Vagina (tissue), 2 donors: Measurements from ENCODE around the gene TNKS1BP1. TPM values are rescaled to one million over a fixed set of nuclear protein-coding genes. Genes with fewer than 3 reads are reported as not detected.

Experiments
- DNase-seq, 2 donors: peaks; one replicate each; pipeline ENCODE4 v3.0.0-alpha.2; 2017; ENCODE audit errors: extremely low spot score in 2 of 2
- H3K27ac ChIP-seq: fragments of 200-600 bp; sonication (generic); one replicate; pipeline ENCODE4 v1.5.1; 2019
- H3K27me3 ChIP-seq: fragments of 200-600 bp; sonication (generic); one replicate; pipeline ENCODE4 v1.5.1; 2019
- H3K36me3 ChIP-seq, 2 donors: fragments of 200-600 bp; sonication (generic); one replicate each; pipeline ENCODE4 v1.5.1; 2017 to 2019
- H3K4me1 ChIP-seq: fragments of 200-600 bp; sonication (generic); one replicate; pipeline ENCODE4 v1.5.1; 2019
- H3K4me3 ChIP-seq, 2 donors: fragments of 200-600 bp; sonication (generic); 1 replicate in 1 of 2; 2 replicates in 1 of 2; pipeline ENCODE4 v1.5.1; 2016 to 2019
- H3K9me3 ChIP-seq: fragments of 200-600 bp; sonication (generic); one replicate; pipeline ENCODE4 v1.5.1; 2019
- CTCF ChIP-seq, 3 experiments: fragments of 450-650 bp in 2 of 3; fragments of 200-600 bp in 1 of 3; sonication (generic) in 1 of 3; IDR thresholded peaks; one replicate each; pipeline ENCODE4 v1.5.1; 2017 to 2019; ENCODE audit warnings: antibody characterized with exemption in 3 of 3, mild to moderate bottlenecking in 2 of 3, moderate library complexity in 2 of 3
- POLR2A ChIP-seq, 2 donors: fragments of 450-650 bp; IDR thresholded peaks; one replicate each; pipeline ENCODE4 v1.6.1; 2017; ENCODE audit warnings: antibody characterized with exemption in 2 of 2, mild to moderate bottlenecking in 2 of 2, moderate library complexity in 2 of 2
- POLR2AphosphoS5 ChIP-seq, 2 donors: sonication (generic); formaldehyde crosslinking; IDR thresholded peaks; one replicate each; pipeline ENCODE4 v1.9.0; 2017; ENCODE audit warnings: antibody characterized with exemption in 2 of 2, mild to moderate bottlenecking in 2 of 2, low read depth in 1 of 2; ENCODE audit not compliant: insufficient read depth in 1 of 2
- intact Hi-C: fragments of 100-400 bp; cut with DNase I; formaldehyde crosslinking; loops from one replicate; pipeline ENCODE4 v1.15.1; 2023
- total RNA-seq: library from RNA; depleted of rRNA; stranded (reverse); fragments of >200 nt; gene quantifications from one replicate; pipeline ENCODE4 v1.2.3, GENCODE V29; 2016

TNKS1BP1 gene
- total RNA-seq, 1 donor from 2014 or later, result 159 TPM

DNA sequence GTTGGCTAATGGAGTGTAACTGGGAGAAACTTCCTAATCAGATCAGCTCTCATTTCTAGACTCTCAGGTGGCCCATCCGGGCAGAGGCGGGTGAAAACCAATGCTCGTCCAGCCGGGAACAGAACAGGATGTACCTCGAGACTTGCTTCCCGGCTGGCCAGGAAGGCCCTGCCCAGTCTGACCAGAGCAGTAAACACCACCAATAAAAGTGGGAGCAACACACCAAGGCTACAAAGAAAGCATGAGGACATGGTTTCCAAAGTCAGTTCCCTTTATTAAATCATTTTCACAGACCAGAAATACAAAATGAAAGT lies 940 bp upstream of the TNKS1BP1 start:
- Histone ChIP-seq H3K27ac (peak overlapping the region; percentile 98), H3K36me3 (peaks cover 0 to 42% of the 10 kb centered on the region in 2 donors), H3K9me3 (no peaks in the 10 kb centered on the region), H3K27me3 (no peaks in the 10 kb centered on the region), H3K4me1 (peaks cover 47% of the 10 kb centered on the region), H3K4me3 (peak overlapping the region; percentile 89 to 96)
- TF ChIP-seq CTCF (IDR thresholded peaks at IDR 0.05) (no peak), POLR2A (IDR thresholded peaks at IDR 0.05) (peak in 1 of 2 donors; percentile 29)
- no peak for DNase-seq
- intact Hi-C loops, result loop anchor here (10.0 kb wide), 1 partner anchor 319 kb away; the partner anchor contains the start of gene YPEL4

DNA sequence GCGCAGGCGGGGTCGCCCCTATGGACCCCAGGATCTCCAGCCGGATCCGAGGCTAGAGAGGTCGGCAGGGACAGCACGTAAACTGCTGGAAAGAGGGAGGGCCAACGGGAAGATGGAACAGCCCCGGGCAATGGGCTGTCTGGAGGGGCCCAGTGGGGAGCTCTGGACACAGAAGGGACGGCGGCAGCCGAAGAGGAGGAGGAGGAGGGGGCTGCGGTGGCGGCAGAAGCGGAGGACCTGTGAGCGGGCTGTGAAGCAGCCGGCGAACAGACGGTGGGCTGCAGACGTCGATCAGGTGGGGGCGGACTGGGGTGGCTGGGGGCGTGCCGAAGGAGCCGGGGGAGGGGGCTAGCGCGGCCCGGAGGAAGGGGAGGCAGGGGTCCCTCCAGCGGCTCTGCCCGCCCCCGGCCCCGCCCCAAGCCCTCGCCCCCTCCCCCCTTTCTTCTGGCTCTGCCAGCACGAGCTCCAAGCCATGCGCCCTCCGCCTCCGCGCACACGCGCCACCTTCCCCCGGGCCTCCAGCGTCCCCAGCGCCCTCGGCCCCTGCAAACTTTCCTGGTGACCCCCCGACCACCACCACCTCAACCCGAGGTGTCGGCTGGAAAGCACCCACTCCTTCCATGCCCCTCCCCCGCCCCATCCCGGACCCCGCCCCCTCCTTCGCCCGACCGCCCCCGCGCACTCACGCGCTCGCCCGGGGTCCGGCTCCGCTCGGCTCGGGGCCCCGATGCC lies 432 bp downstream of the TNKS1BP1 start:
- intact Hi-C loops, result loop anchor here (10.0 kb wide), 1 partner anchor 320 kb away; the partner anchor contains the start of gene YPEL4
- H3K27ac ChIP-seq, result peak overlapping the region; percentile 98
- peaks cover 0 to 40% of the 10 kb centered on the region in 2 donors for H3K36me3 ChIP-seq
- TF ChIP-seq POLR2AphosphoS5 (IDR thresholded peaks at IDR 0.05; ENCODE audit: insufficient read depth in 1 of 2, low read depth in 1 of 2), result peak in 1 of 2 donors; percentile 56
- TF ChIP-seq CTCF (IDR thresholded peaks at IDR 0.05), result no peak
- no peak for TF ChIP-seq POLR2A (IDR thresholded peaks at IDR 0.05)
- H3K4me3 ChIP-seq, result peak overlapping the region; percentile 89 to 96
- H3K9me3 ChIP-seq, result no peaks in the 10 kb centered on the region
- no peak for DNase-seq
- H3K4me1 ChIP-seq, result peaks cover 61% of the 10 kb centered on the region
- H3K27me3 ChIP-seq, result no peaks in the 10 kb centered on the region

DNA sequence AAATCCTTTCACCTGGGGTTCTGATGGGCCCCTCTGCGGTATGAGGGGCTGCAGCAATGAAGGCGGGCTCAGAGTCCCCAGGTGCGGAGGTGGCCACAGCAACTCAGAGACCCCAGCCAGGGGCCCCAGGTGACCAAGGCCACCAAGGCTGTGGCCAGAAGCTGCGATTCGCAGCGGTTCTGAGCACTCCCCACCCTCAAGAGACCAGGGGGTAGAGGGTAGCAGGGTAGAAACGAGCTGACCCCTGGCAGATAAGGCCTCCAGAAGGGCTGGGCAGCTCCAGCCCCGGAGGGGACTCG lies 948 bp downstream of the TNKS1BP1 start:
- Histone ChIP-seq H3K9me3 (no peaks in the 10 kb centered on the region), H3K4me1 (peaks cover 66% of the 10 kb centered on the region), H3K27ac (peak overlapping the region; percentile 98), H3K27me3 (no peaks in the 10 kb centered on the region), H3K4me3 (peak overlapping the region; percentile 89 to 96), H3K36me3 (peaks cover 0 to 38% of the 10 kb centered on the region in 2 donors)
- no peak for DNase-seq
- intact Hi-C loops, result loop anchor here (10.0 kb wide), 1 partner anchor 321 kb away; the partner anchor contains the start of gene YPEL4
- TF ChIP-seq POLR2A (IDR thresholded peaks at IDR 0.05), result no peak
- peak in 1 of 2 donors; percentile 59 for TF ChIP-seq POLR2AphosphoS5 (IDR thresholded peaks at IDR 0.05; ENCODE audit: insufficient read depth in 1 of 2, low read depth in 1 of 2)
- no peak for TF ChIP-seq CTCF (IDR thresholded peaks at IDR 0.05)

- H3K27ac ChIP-seq, result peak overlapping the region; percentile 98
- TF ChIP-seq CTCF (IDR thresholded peaks at IDR 0.05), result no peak
- H3K4me3 ChIP-seq, result peak overlapping the region; percentile 89 to 96
- DNase-seq, result no peak
- H3K9me3 ChIP-seq, result no peaks in the 10 kb centered on the region
- intact Hi-C loops, result loop anchor here (10.0 kb wide), 1 partner anchor 321 kb away; the partner anchor contains the start of gene YPEL4
- peaks cover 0 to 38% of the 10 kb centered on the region in 2 donors for H3K36me3 ChIP-seq
- H3K4me1 ChIP-seq, result peaks cover 71% of the 10 kb centered on the region
- H3K27me3 ChIP-seq, result no peaks in the 10 kb centered on the region
These were observed 1.4 kb downstream of the TNKS1BP1 start for GRCh38 chr11:57323167-57323854.
